HG03280 (cell line): ENCODE measurements around the gene REC114.
"Not testable (repeated sequence)": the region's sequence is repeated elsewhere in the genome, so short reads cannot be mapped to it uniquely, and the experiment has no call there.

Experiments used
- ATAC-seq: cut with Tn5 transposase; IDR thresholded peaks from one replicate; pipeline ENCODE4 v1.9.1; 2021; ENCODE audit warnings: mild to moderate bottlenecking, moderate library complexity; ENCODE audit not compliant: unreplicated experiment

REC114 gene

GRCh38 chr15:73442968-73443367 lies at the start of gene REC114:
Gene REC114 (plus strand): TSS chr15:73443164. CDS start chr15:73443186, 22 bp downstream.
- no peak for ATAC-seq

- ATAC-seq: no peak
These were observed 49.6 kb upstream of the REC114 start for GRCh38 chr15:73393336-73393735.

- no peak for ATAC-seq
These were observed 48.2 kb upstream of the REC114 start for GRCh38 chr15:73394782-73395181.

GRCh38 chr15:73395671-73396070 lies 47.3 kb upstream of the REC114 start:
- no peak for ATAC-seq

- ATAC-seq: no peak
These were observed 45.5 kb upstream of the REC114 start for GRCh38 chr15:73397461-73397860.

GRCh38 chr15:73398861-73399260 lies 44.1 kb upstream of the REC114 start:
- ATAC-seq: no peak

GRCh38 chr15:73400222-73400621 lies 42.7 kb upstream of the REC114 start:
- ATAC-seq: not testable (repeated sequence)

GRCh38 chr15:73403171-73403570 lies 39.8 kb upstream of the REC114 start:
- ATAC-seq: no peak

- ATAC-seq: no peak
These were observed 28.1 kb upstream of the REC114 start for GRCh38 chr15:73414876-73415275.

GRCh38 chr15:73424506-73424905 lies 18.5 kb upstream of the REC114 start:
- no peak for ATAC-seq

- no peak for ATAC-seq
These were observed 17.5 kb upstream of the REC114 start for GRCh38 chr15:73425510-73425909.

GRCh38 chr15:73426323-73426994 lies 16.5 kb upstream of the REC114 start:
- ATAC-seq: no peak

- ATAC-seq: not testable (repeated sequence)
These were observed 11.6 kb upstream of the REC114 start for GRCh38 chr15:73431329-73431728.

GRCh38 chr15:73433873-73434272 lies 9.1 kb upstream of the REC114 start:
- no peak for ATAC-seq

- ATAC-seq: no peak
These were observed 6.4 kb upstream of the REC114 start for GRCh38 chr15:73436613-73437012.

- ATAC-seq: no peak
These were observed 5.3 kb upstream of the REC114 start for GRCh38 chr15:73437543-73438109.

GRCh38 chr15:73438651-73439050 lies 4.3 kb upstream of the REC114 start:
- ATAC-seq: no peak

GRCh38 chr15:73440571-73440970 lies 2.4 kb upstream of the REC114 start:
- no peak for ATAC-seq

GRCh38 chr15:73442421-73442820 lies 543 bp upstream of the REC114 start:
- ATAC-seq: no peak

GRCh38 chr15:73447471-73447870 lies 4.5 kb downstream of the REC114 start:
- not testable (repeated sequence) for ATAC-seq

GRCh38 chr15:73448158-73448758 lies 5.3 kb downstream of the REC114 start:
- not testable (repeated sequence) for ATAC-seq

GRCh38 chr15:73449980-73450379 lies 7.0 kb downstream of the REC114 start:
- not testable (repeated sequence) for ATAC-seq
